Measurements from ENCODE around the gene CWH43. TPM values are rescaled to one million over a fixed set of nuclear protein-coding genes. Genes with fewer than 3 reads are reported as not detected.
"Not testable (repeated sequence)": the region's sequence is repeated elsewhere in the genome, so short reads cannot be mapped to it uniquely, and the experiment has no call there.

CWH43 gene
- total and polyA plus RNA-seq, 2 donors, result 1.2 to 5.0 TPM

DNA sequence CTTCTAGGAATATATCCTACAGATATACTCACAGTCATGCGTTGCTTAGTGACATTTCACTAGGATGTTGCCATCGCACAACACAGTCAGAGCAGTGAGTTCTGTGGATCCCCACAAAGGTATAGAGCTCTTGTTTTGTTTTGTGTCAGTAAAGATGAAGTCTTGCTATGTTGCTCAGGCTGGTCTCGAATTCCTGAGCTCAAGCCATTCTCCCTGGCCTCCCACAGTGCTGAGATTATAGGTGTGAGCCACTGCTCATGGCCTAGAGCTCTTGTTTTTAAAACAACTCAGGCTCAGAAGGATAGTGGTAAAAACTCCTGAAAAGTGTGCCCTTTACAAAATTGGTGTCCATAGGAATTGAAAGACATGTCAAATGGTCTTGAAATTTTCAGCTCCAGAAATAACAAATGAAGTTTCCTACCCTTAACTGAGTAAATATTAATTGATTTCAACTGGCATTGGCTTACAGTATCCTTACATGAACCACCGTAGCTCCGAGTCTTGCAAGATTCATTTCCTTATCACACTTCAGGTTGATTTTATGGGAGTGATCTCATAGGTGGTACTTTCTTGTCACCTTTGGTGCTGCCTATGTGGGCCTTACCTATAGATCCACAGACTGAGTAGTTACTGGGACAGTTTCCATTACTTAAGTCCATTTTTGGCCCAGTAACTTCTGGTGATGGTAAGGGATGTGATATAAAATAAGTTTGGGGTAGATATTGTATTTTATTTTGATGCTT is 3.6 kb downstream of the CWH43 start:
- Histone ChIP-seq H3K27ac (ENCODE audit: low read depth) (no peak overlapping the region), H3K4me1 (ENCODE audit: insufficient read depth) (no peaks in the 10 kb centered on the region), H3K36me3 (ENCODE audit: insufficient read depth) (no peaks in the 10 kb centered on the region), H3K4me3 (ENCODE audit: low read depth, low read length) (no peak overlapping the region)
- WGBS, result 72% methylated on average over 5 of the region's 5 CpGs
- DNase-seq (ENCODE audit: extremely low spot score), result no peak

GRCh38 chr4:48991357-48991756 is 5.3 kb downstream of the CWH43 start:
- DNase-seq (ENCODE audit: extremely low spot score), result no peak
- Histone ChIP-seq H3K36me3 (ENCODE audit: insufficient read depth) (no peaks in the 10 kb centered on the region), H3K4me1 (ENCODE audit: insufficient read depth) (no peaks in the 10 kb centered on the region), H3K4me3 (ENCODE audit: low read depth, low read length) (no peak overlapping the region), H3K27ac (ENCODE audit: low read depth) (no peak overlapping the region)
- 73% methylated on average over 3 of the region's 3 CpGs for WGBS

DNA sequence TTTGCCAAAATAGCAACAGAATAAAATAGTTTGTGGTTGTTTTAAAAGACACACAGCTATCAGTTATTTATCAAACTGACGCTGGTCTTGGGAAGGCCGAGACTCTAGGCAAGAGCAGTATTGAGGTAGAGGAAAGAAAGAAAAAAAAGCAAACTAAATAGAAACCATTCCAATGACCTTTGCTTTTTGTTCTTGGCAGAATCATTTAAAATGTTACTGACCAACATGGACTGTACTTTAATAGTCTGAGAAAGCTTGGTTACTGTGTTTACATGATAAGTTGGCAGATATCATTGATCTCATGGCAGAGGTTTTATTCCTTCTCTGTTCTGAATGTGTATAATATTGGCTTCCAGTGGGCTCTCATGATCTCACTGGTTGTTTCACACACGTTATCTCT is 11.9 kb downstream of the CWH43 start:
- no peak overlapping the region for H3K4me3 ChIP-seq (ENCODE audit: low read depth, low read length)
- no peak for DNase-seq (ENCODE audit: extremely low spot score)
- WGBS, result 73% methylated on average over 3 of the region's 3 CpGs

DNA sequence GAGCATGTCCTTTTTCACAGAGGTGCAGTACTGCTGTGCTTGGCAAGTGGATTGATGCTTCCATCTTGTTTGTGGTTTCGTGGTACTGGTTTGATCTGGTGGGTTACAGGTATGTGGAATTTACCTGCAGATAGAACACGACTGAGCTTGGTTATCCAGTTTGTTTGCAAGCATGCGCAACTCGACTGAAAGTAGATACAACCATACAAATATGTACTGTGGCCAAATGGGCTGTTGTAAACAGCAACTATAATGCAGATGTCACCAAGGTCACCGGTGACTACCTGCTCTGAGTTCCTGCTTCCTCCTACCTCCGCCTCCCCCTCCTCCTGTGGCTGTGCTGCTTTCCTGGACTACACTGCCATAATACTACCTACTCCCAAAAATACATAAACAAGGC is 12.4 kb downstream of the CWH43 start:
- H3K36me3 ChIP-seq (ENCODE audit: insufficient read depth), result no peaks in the 10 kb centered on the region
- DNase-seq (ENCODE audit: extremely low spot score), result no peak
- H3K27ac ChIP-seq (ENCODE audit: low read depth), result no peak overlapping the region
- WGBS, result 82% methylated on average over 6 of the region's 6 CpGs
- no peaks in the 10 kb centered on the region for H3K4me1 ChIP-seq (ENCODE audit: insufficient read depth)
- no peak overlapping the region for H3K4me3 ChIP-seq (ENCODE audit: low read depth, low read length)

More for the DNA sequence above, 11.9 kb downstream of the CWH43 start:
- Histone ChIP-seq H3K4me1 (ENCODE audit: insufficient read depth) (no peaks in the 10 kb centered on the region), H3K27ac (ENCODE audit: low read depth) (no peak overlapping the region), H3K36me3 (ENCODE audit: insufficient read depth) (no peaks in the 10 kb centered on the region)

DNA sequence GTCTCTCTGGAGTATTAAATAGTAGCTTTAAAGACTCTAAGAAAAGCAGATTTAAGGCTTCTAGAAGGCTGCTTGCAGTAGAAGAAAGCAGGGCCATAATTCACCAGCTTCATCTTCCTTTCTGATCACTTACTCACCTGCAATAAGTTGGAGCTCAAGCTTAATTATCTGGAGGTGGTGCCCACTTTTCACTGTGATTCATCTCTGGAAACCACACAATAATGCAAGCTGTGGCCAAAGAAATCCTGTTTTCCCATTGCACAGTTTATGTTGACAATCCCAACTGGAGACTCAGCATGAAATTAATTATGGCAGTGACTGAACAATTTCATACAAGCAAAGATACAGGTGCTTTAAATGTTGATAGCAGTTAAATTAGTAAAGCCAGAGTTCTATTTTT is 14.7 kb downstream of the CWH43 start:
- no peak overlapping the region for H3K4me3 ChIP-seq (ENCODE audit: low read depth, low read length)
- H3K27ac ChIP-seq (ENCODE audit: low read depth), result no peak overlapping the region
- H3K36me3 ChIP-seq (ENCODE audit: insufficient read depth), result no peaks in the 10 kb centered on the region
- no peak for DNase-seq (ENCODE audit: extremely low spot score)
- H3K4me1 ChIP-seq (ENCODE audit: insufficient read depth), result no peaks in the 10 kb centered on the region

DNA sequence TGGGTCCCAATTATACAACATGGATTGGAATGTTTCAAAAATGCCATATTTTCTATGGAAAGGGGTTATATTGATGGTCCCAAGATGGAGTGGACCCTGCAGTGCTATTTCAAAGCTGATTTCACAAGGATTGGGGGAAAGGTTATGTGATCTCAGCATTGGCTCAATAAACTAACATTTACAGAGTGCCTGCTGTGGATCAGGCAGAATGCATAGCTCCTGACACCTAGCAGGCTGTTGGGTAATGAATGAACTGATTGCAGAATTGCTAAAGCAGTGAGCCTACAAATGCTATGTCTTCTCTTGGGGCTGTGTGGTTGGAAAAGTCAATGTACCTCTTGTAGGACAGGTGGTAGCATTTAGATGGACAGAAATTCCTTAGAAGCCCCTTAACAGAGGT is 16.9 kb downstream of the CWH43 start:
- Histone ChIP-seq H3K27ac (ENCODE audit: low read depth) (no peak overlapping the region), H3K4me1 (ENCODE audit: insufficient read depth) (no peaks in the 10 kb centered on the region), H3K4me3 (ENCODE audit: low read depth, low read length) (no peak overlapping the region), H3K36me3 (ENCODE audit: insufficient read depth) (no peaks in the 10 kb centered on the region)
- DNase-seq (ENCODE audit: extremely low spot score), result no peak

DNA sequence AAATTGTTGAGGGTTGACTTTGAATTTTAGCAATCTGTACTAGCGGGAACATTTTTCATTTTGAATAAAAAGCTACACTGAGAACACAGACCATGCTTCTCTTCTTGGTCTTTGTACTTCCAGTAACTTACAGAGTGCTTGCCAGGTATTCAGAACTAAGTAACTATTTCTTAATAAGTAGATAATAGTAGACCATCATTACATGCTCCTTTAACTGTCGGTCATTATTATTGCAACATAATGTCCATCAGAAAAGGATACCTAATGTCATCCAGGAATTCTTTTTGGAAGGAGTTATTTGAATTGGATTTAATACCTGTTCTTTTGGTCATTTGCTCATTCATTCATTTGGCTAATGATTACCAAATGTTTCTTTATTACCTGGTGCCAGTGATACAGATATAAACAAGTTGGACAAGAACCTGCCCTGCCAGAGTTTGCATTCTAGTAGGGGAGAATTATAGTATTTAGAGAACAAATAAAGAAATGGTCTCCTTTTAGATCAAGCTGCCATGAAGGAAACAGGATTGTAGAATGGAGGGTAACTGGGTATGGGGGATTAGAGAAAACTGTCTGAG is 32.7 kb downstream of the CWH43 start:
- no peak overlapping the region for H3K4me3 ChIP-seq (ENCODE audit: low read depth, low read length)
- 87% methylated on average over 2 of the region's 2 CpGs for WGBS
- no peaks in the 10 kb centered on the region for H3K4me1 ChIP-seq (ENCODE audit: insufficient read depth)
- no peaks in the 10 kb centered on the region for H3K36me3 ChIP-seq (ENCODE audit: insufficient read depth)
- DNase-seq (ENCODE audit: extremely low spot score), result no peak
- no peak overlapping the region for H3K27ac ChIP-seq (ENCODE audit: low read depth)

GRCh38 chr4:49032440-49033161 is 46.5 kb downstream of the CWH43 start:
- Histone ChIP-seq H3K4me1 (ENCODE audit: insufficient read depth) (no peaks in the 10 kb centered on the region), H3K27ac (ENCODE audit: low read depth) (no peak overlapping the region), H3K4me3 (ENCODE audit: low read depth, low read length) (no peak overlapping the region), H3K36me3 (ENCODE audit: insufficient read depth) (no peaks in the 10 kb centered on the region)
- DNase-seq (ENCODE audit: extremely low spot score), result no peak
- WGBS, result 35% methylated on average over 11 of the region's 11 CpGs

DNA sequence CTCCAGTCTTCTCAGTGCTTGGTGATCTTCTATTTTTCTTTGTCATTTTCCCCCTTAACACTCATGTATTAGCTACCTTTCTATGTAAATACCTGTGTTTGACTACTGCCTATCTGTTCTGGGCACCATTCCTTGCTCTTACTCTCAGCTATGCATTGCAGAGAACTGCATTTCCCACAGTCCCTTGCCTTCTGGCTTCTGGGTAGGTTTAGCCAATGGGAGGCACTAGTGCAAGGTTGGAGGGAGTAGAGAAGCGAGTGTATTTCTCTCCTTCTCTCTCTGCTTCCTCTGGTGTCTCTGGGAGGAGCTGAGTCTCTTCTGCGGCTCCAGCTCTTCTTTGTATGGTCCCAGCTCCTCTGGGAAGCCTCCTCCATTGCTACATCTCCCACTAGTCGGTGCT is 50.5 kb downstream of the CWH43 start:
- Histone ChIP-seq H3K4me1 (ENCODE audit: insufficient read depth) (no peaks in the 10 kb centered on the region), H3K4me3 (ENCODE audit: low read depth, low read length) (no peak overlapping the region), H3K27ac (ENCODE audit: low read depth) (no peak overlapping the region), H3K36me3 (ENCODE audit: insufficient read depth) (no peaks in the 10 kb centered on the region)
- 30% methylated on average over 3 of the region's 3 CpGs for WGBS
- no peak for DNase-seq (ENCODE audit: extremely low spot score)

DNA sequence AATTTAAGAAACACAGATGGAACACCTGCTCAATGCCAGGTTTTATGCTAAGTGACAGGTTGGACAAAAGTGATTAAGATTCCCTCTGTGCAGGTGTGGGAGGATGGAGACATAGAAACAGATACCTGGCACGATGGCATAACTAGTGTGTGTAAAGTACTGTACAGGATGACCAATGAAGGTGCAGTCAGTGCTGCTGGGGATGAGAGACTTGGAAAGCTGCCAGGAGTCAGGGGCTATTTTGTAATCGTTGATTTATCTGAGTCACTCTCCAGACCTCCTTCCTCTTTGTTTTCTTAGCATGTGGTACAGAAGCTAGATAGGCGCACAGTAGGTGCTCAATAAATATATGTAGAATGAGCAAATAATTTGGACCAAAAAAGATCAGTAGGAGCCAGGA is 58.2 kb downstream of the CWH43 start:
- 59% methylated on average over 3 of the region's 3 CpGs for WGBS
- no peaks in the 10 kb centered on the region for H3K36me3 ChIP-seq (ENCODE audit: insufficient read depth)
- no peak overlapping the region for H3K4me3 ChIP-seq (ENCODE audit: low read depth, low read length)

GRCh38 chr4:49058306-49058705 is 72.2 kb downstream of the CWH43 start:
- Histone ChIP-seq H3K4me1 (ENCODE audit: insufficient read depth) (no peaks in the 10 kb centered on the region), H3K4me3 (ENCODE audit: low read depth, low read length) (no peak overlapping the region), H3K27ac (ENCODE audit: low read depth) (no peak overlapping the region), H3K36me3 (ENCODE audit: insufficient read depth) (no peaks in the 10 kb centered on the region)
- DNase-seq (ENCODE audit: extremely low spot score), result no peak

More for the DNA sequence above, 58.2 kb downstream of the CWH43 start:
- H3K4me1 ChIP-seq (ENCODE audit: insufficient read depth), result no peaks in the 10 kb centered on the region
- no peak for DNase-seq (ENCODE audit: extremely low spot score)
- no peak overlapping the region for H3K27ac ChIP-seq (ENCODE audit: low read depth)

- H3K4me1 ChIP-seq (ENCODE audit: insufficient read depth), result no peaks in the 10 kb centered on the region
- no peak overlapping the region for H3K4me3 ChIP-seq (ENCODE audit: low read depth, low read length)
- no peaks in the 10 kb centered on the region for H3K36me3 ChIP-seq (ENCODE audit: insufficient read depth)
- no peak for DNase-seq (ENCODE audit: extremely low spot score)
- no peak overlapping the region for H3K27ac ChIP-seq (ENCODE audit: low read depth)
- WGBS, result 35% methylated on average over 2 of the region's 2 CpGs
Measured at GRCh38 chr4:49063670-49064069, 77.6 kb downstream of the CWH43 start.

- not testable (repeated sequence) for DNase-seq (ENCODE audit: extremely low spot score); H3K36me3 ChIP-seq (ENCODE audit: insufficient read depth); H3K4me1 ChIP-seq (ENCODE audit: insufficient read depth); H3K27ac ChIP-seq (ENCODE audit: low read depth); H3K4me3 ChIP-seq (ENCODE audit: low read depth, low read length)
- 77% methylated on average over 11 of the region's 11 CpGs for WGBS
Measured at GRCh38 chr4:49072196-49072595, 86.1 kb downstream of the CWH43 start.

GRCh38 chr4:49091883-49092282 is 105.8 kb downstream of the CWH43 start:
- not testable (repeated sequence) for DNase-seq (ENCODE audit: extremely low spot score); H3K4me1 ChIP-seq (ENCODE audit: insufficient read depth); H3K36me3 ChIP-seq (ENCODE audit: insufficient read depth); H3K27ac ChIP-seq (ENCODE audit: low read depth); H3K4me3 ChIP-seq (ENCODE audit: low read depth, low read length)
- WGBS, result 57% methylated on average over 7 of the region's 7 CpGs
